ENCODE data around the gene DLG2.

The DLG2 gene

GRCh38 chr11:83722392-83723119 lies 1904.6 kb downstream of the DLG2 start:
- DNase-seq = no peak

- no peak for DNase-seq
These were observed 1905.9 kb downstream of the DLG2 start for GRCh38 chr11:83721263-83721662.

GRCh38 chr11:83720675-83721074 lies 1906.5 kb downstream of the DLG2 start:
- DNase-seq = no peak

- no peak for DNase-seq
These were observed 1909.6 kb downstream of the DLG2 start for GRCh38 chr11:83717537-83717936.

GRCh38 chr11:83715927-83716535 lies 1911.1 kb downstream of the DLG2 start:
- DNase-seq = no peak

GRCh38 chr11:83713708-83714107 lies 1913.4 kb downstream of the DLG2 start:
- DNase-seq = no peak

GRCh38 chr11:83711106-83711527 lies 1916.0 kb downstream of the DLG2 start:
- DNase-seq = no peak

- no peak for DNase-seq
These were observed 1917.7 kb downstream of the DLG2 start for GRCh38 chr11:83709434-83709833.

GRCh38 chr11:83706566-83706965 lies 1920.6 kb downstream of the DLG2 start:
- no peak for DNase-seq

- DNase-seq = no peak
These were observed 1924.3 kb downstream of the DLG2 start for GRCh38 chr11:83702796-83703195.

- DNase-seq = no peak
These were observed 1929.6 kb downstream of the DLG2 start for GRCh38 chr11:83697518-83697917.

- DNase-seq = no peak
These were observed 1932.1 kb downstream of the DLG2 start for GRCh38 chr11:83695046-83695445.

- DNase-seq = no peak
These were observed 1932.8 kb downstream of the DLG2 start for GRCh38 chr11:83694191-83694910.

- DNase-seq = no peak
These were observed 1933.7 kb downstream of the DLG2 start for GRCh38 chr11:83693306-83693992.

- no peak for DNase-seq
These were observed 1934.5 kb downstream of the DLG2 start for GRCh38 chr11:83692675-83693074.

GRCh38 chr11:83691451-83691950 lies 1935.6 kb downstream of the DLG2 start:
- DNase-seq = no peak

- DNase-seq = no peak
These were observed 1937.9 kb downstream of the DLG2 start for GRCh38 chr11:83689144-83689780.

- DNase-seq = no peak
These were observed 1939.4 kb downstream of the DLG2 start for GRCh38 chr11:83687787-83688186.

GRCh38 chr11:83685730-83686129 lies 1941.4 kb downstream of the DLG2 start:
- DNase-seq = no peak

- DNase-seq = no peak
These were observed 1943.1 kb downstream of the DLG2 start for GRCh38 chr11:83684071-83684470.

- no peak for DNase-seq
These were observed 1944.6 kb downstream of the DLG2 start for GRCh38 chr11:83682611-83682973.

GRCh38 chr11:83681906-83682610 lies 1945.1 kb downstream of the DLG2 start:
- no peak for DNase-seq

All from stimulated activated CD4-positive, alpha-beta T cell treated with anti-CD3 and anti-CD28 coated beads, Interleukin-12 subunit alpha, Interleukin-12 subunit beta, amount 100 ng/mL, for 4 hours (primary cell).